ENCODE results near the gene ANO7. TPM values are rescaled to one million over a fixed set of nuclear protein-coding genes. Genes with fewer than 3 reads are reported as not detected.

ANO7 gene
- total and polyA plus RNA-seq, 2 donors (not counting 1 experiment from before 2014, with no cell fraction given) = 0.64 to 1.8 TPM

DNA sequence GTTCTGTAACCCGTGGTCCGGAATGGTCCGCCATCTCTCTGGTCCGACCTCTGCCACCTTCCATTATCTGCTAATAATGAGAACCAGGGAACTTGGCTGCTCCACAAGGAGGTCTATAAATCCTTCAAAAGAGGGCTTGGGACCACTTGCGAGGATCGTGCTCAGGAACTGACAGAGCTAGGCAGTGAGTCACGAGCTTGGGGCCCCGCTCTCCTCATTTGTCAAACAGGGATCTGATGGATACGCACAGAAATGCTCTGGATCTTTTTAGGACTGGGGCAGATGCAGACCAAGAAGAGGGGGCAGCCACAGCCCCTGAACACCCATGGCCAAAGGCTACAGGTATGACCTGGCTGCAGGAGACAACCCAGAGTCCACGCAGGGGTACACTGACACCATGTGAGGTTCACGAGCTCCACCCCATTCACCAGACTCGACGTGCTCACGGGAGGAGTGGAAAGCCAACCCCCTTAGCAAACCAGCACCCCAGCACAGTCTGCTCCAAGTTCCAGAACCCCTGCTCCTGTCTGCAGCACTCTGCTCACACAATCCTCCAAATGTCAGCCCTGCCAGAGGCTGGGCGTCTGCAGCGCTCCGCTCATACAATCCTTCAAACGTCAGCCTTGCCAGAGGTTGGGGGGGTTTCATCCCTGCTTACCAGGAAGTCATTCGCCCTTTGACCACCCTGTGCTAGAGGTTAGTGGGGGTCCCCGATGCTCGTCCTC, 45.8 kb downstream of the ANO7 start:
- H3K4me3 Mint-ChIP-seq = no peak overlapping the region

More for the DNA sequence above, 45.8 kb downstream of the ANO7 start:
- no peaks in the 10 kb centered on the region for H3K4me1 Mint-ChIP-seq
- no peak for DNase-seq
- WGBS (ENCODE audit: insufficient coverage) = 96% methylated on average over 17 of the region's 21 CpGs
- ChIA-PET CTCF (no interaction called here), POLR2A (no interaction called here)
- TF ChIP-seq, protein P1, sequence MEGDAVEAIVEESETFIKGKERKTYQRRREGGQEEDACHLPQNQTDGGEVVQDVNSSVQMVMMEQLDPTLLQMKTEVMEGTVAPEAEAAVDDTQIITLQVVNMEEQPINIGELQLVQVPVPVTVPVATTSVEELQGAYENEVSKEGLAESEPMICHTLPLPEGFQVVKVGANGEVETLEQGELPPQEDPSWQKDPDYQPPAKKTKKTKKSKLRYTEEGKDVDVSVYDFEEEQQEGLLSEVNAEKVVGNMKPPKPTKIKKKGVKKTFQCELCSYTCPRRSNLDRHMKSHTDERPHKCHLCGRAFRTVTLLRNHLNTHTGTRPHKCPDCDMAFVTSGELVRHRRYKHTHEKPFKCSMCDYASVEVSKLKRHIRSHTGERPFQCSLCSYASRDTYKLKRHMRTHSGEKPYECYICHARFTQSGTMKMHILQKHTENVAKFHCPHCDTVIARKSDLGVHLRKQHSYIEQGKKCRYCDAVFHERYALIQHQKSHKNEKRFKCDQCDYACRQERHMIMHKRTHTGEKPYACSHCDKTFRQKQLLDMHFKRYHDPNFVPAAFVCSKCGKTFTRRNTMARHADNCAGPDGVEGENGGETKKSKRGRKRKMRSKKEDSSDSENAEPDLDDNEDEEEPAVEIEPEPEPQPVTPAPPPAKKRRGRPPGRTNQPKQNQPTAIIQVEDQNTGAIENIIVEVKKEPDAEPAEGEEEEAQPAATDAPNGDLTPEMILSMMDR (IDR thresholded peaks at IDR 0.05) = no peak
- TF ChIP-seq EZH2 (IDR thresholded peaks at IDR 0.05; ENCODE audit: borderline replicate concordance, insufficient read depth, low read depth, low read length, poor library complexity, severe bottlenecking) = no peak
- H4K20me1 ChIP-seq (ENCODE audit: control insufficient read depth, insufficient read depth, low read length, poor library complexity, severe bottlenecking) = no peaks in the 10 kb centered on the region
- no peaks in the 10 kb centered on the region for H3K4me1 ChIP-seq (ENCODE audit: control insufficient read depth in 2 of 2, insufficient read depth in 2 of 2, low read length in 2 of 2)
- no peaks in the 10 kb centered on the region for H3K27me3 Mint-ChIP-seq
- no peak overlapping the region for H3K4me3 ChIP-seq (ENCODE audit: control extremely low read depth in 1 of 5, extremely low read depth in 1 of 5, insufficient read depth in 1 of 5, low read depth in 2 of 5, low read length in 4 of 5)
- no peak overlapping the region for H3K9ac ChIP-seq (ENCODE audit: low read length)
- no peaks in the 10 kb centered on the region for H3K9me3 ChIP-seq (ENCODE audit: control extremely low read depth in 1 of 3, control insufficient read depth in 2 of 3, insufficient read depth in 1 of 3, low read length in 2 of 3)
- H3K27me3 ChIP-seq (replicated peaks in 1 of 4; ENCODE audit: control extremely low read depth in 1 of 4, control insufficient read depth in 3 of 4, insufficient read depth in 4 of 4, low read length in 3 of 4) = no peaks in the 10 kb centered on the region
- no peak overlapping the region for H3K27ac ChIP-seq (ENCODE audit: low read length in 2 of 2)
- no peaks in the 10 kb centered on the region for H3K79me2 ChIP-seq (ENCODE audit: control insufficient read depth, insufficient read depth, low read length)
- no peaks in the 10 kb centered on the region for H3K9me3 Mint-ChIP-seq (ENCODE audit: insufficient read depth)
- intact Hi-C loops (cut with micrococcal nuclease) = no loop called here
- no peak for ATAC-seq (ENCODE audit: low read depth)
- H3K36me3 ChIP-seq (replicated peaks in 1 of 2; ENCODE audit: control extremely low read depth in 1 of 2, control insufficient read depth in 1 of 2, extremely low read depth in 1 of 2, insufficient read depth in 2 of 2, low read length in 1 of 2) = peaks cover 0 to 89% of the 10 kb centered on the region in 2 experiments
- no peak overlapping the region for H3K27ac Mint-ChIP-seq
- H3K4me2 ChIP-seq (replicated peaks; ENCODE audit: low read depth, low read length, poor library complexity, severe bottlenecking) = no peak overlapping the region
- no peak overlapping the region for H2AFZ ChIP-seq (ENCODE audit: insufficient read depth, low read depth, low read length, poor library complexity, severe bottlenecking)

Data from B cell (primary cell).